HepG2 (cell line): Measurements from ENCODE around the gene CPA5. TPM values are rescaled to one million over a fixed set of nuclear protein-coding genes. Genes with fewer than 3 reads are reported as not detected.

Experiments
- ATAC-seq: fragments of 200-7000 bp; cut with Tn5 transposase; 3 replicates; pipeline ENCODE4 v1.9.1; 2020; ENCODE audit warnings: mild to moderate bottlenecking, moderate library complexity
- BruUV-seq: library from RNA; stranded (reverse); fragments of 400-500 nt; replicated peaks from 2 replicates; lab custom pipeline; 2021; lab: Mats Ljungman, UMichigan
- CTCF ChIA-PET: fragments of 300-600 bp; formaldehyde crosslinking; extraction: SDS; loops from one replicate; lab custom pipeline; 2021; ENCODE audit warnings: low total read pairs, inconsistent platforms, low intra/inter-chr PET ratio; lab: Yijun Ruan, JAX
- POLR2A ChIA-PET: fragments of 350-600 bp; sonication (Branson Sonifier 250); formaldehyde crosslinking; loops from one replicate; lab custom pipeline; 2020; ENCODE audit warnings: antibody characterized with exemption, inconsistent platforms; lab: Yijun Ruan, JAX
- DNase-seq: peaks from one replicate; pipeline ENCODE4 v3.0.0-alpha.2; 2015; ENCODE audit warnings: low spot score
- FAIRE-seq: peaks from 3 replicates; lab custom pipeline; 2011; peaks lifted over from hg19 to GRCh38; lab: Jason Lieb, UNC
- H2AFZ ChIP-seq: one replicate; pipeline ENCODE4 v1.6.1; 2011; ENCODE audit warnings: low read length, inconsistent platforms
- H3K27ac ChIP-seq: fragments of 300-600 bp; 3 replicates; pipeline ENCODE4 v1.8.0; 2011; ENCODE audit warnings: mixed run types, mild to moderate bottlenecking, mixed read lengths, low read length, inconsistent platforms; ENCODE audit not compliant: insufficient read depth; ENCODE audit errors: extremely low read length
- H3K27me3 ChIP-seq, 2 experiments: fragments of 200-600 bp in 1 of 2; 2 replicates in 1 of 2; 3 replicates in 1 of 2; pipeline versions ENCODE4 v1.6.0 to v1.8.0; 2011; ENCODE audit warnings: low read length in 2 of 2, mild to moderate bottlenecking in 2 of 2, moderate library complexity in 2 of 2, inconsistent platforms in 1 of 2; ENCODE audit not compliant: insufficient read depth in 2 of 2, control insufficient read depth in 1 of 2
- H3K36me3 ChIP-seq, 2 experiments: fragments of 200-600 bp in 1 of 2; replicated peaks in 1 of 2; 2 replicates in 1 of 2; 3 replicates in 1 of 2; pipeline versions ENCODE4 v1.5.1 to v1.8.0; 2011; ENCODE audit warnings: low read length in 2 of 2, inconsistent platforms in 1 of 2; ENCODE audit not compliant: insufficient read depth in 2 of 2, control insufficient read depth in 1 of 2
- H3K4me1 ChIP-seq: 2 replicates; pipeline ENCODE4 v1.5.1; 2012; ENCODE audit warnings: low read length, inconsistent platforms; ENCODE audit not compliant: insufficient read depth
- H3K4me2 ChIP-seq: 2 replicates; pipeline ENCODE4 v1.6.0; 2011; ENCODE audit warnings: low read depth, low read length, inconsistent platforms
- H3K4me3 ChIP-seq, 3 experiments: fragments of 200-600 bp in 1 of 3; sonication (generic), shearing (Covaris generic) in 1 of 3; replicated peaks in 1 of 3; 2 replicates each; pipeline ENCODE4 v1.5.1; 2011 to 2016; ENCODE audit warnings: low read length in 3 of 3, inconsistent platforms in 2 of 3, low read depth in 2 of 3, mild to moderate bottlenecking in 2 of 3, control low read depth in 1 of 3, mixed read lengths in 1 of 3; ENCODE audit not compliant: insufficient read depth in 1 of 3
- H3K79me2 ChIP-seq: one replicate; pipeline ENCODE4 v1.6.1; 2011; ENCODE audit warnings: low read length, inconsistent platforms; ENCODE audit not compliant: insufficient read depth
- H3K9ac ChIP-seq: 2 replicates; pipeline ENCODE4 v1.6.0; 2011; ENCODE audit warnings: mild to moderate bottlenecking, low read depth, low read length, inconsistent platforms; ENCODE audit not compliant: insufficient read depth
- H3K9me3 ChIP-seq: 2 replicates; pipeline ENCODE4 v1.5.1; 2012; ENCODE audit warnings: mild to moderate bottlenecking, low read length
- H4K20me1 ChIP-seq: 2 replicates; pipeline ENCODE4 v1.6.0; 2011; ENCODE audit warnings: inconsistent platforms, mild to moderate bottlenecking, low read length, moderate library complexity; ENCODE audit not compliant: insufficient read depth
- CEBPZ ChIP-seq: IDR thresholded peaks from 2 replicates; pipeline ENCODE4 v1.6.1; 2012; ENCODE audit warnings: low read length, improper control_type of control experiment
- FOXO4 ChIP-seq: sonication (generic); formaldehyde crosslinking; conservative IDR thresholded peaks from 2 replicates; pipeline ENCODE4 v1.8.1; 2023; ENCODE audit warnings: missing genetic modification reagents
- MYNN ChIP-seq: sonication (generic); formaldehyde crosslinking; IDR thresholded peaks from 2 replicates; pipeline ENCODE4 v1.4.0; 2020; ENCODE audit warnings: mild to moderate bottlenecking, low read depth, missing genetic modification reagents
- NFE2L2 ChIP-seq: fragments of 150-350 bp; IDR thresholded peaks from 2 replicates; pipeline ENCODE4 v1.6.1; 2014; ENCODE audit warnings: low read length
- NKX3-1 ChIP-seq: sonication (generic); formaldehyde crosslinking; IDR thresholded peaks from 2 replicates; pipeline ENCODE4 v1.5.0; 2020; ENCODE audit warnings: missing genetic modification reagents
- NPAS2 ChIP-seq: sonication (generic); formaldehyde crosslinking; IDR thresholded peaks from 2 replicates; pipeline ENCODE4 v1.8.0; 2022; ENCODE audit warnings: mild to moderate bottlenecking, missing genetic modification reagents, borderline replicate concordance
- POGK ChIP-seq: sonication (generic); formaldehyde crosslinking; conservative IDR thresholded peaks from 2 replicates; pipeline ENCODE4 v1.8.0; 2022; ENCODE audit warnings: mild to moderate bottlenecking, moderate library complexity, missing genetic modification reagents
- POGZ ChIP-seq: sonication (generic); formaldehyde crosslinking; IDR thresholded peaks from 2 replicates; pipeline ENCODE4 v1.4.0; 2020; ENCODE audit warnings: mild to moderate bottlenecking, missing genetic modification reagents
- RNF2 ChIP-seq: fragments of 450-650 bp; conservative IDR thresholded peaks from 2 replicates; pipeline ENCODE4 v1.6.1; 2016; ENCODE audit warnings: low read depth
- SATB2 ChIP-seq: sonication (generic); formaldehyde crosslinking; IDR thresholded peaks from 2 replicates; pipeline ENCODE4 v1.5.0; 2020; ENCODE audit warnings: missing genetic modification reagents
- SKI ChIP-seq: fragments of 450-650 bp; IDR thresholded peaks from one replicate; pipeline ENCODE4 v1.6.1; 2018; ENCODE audit warnings: mild to moderate bottlenecking; ENCODE audit not compliant: partially characterized antibody
- ZBTB46 ChIP-seq: sonication (generic); formaldehyde crosslinking; IDR thresholded peaks from 2 replicates; pipeline ENCODE4 v1.4.0; 2020; ENCODE audit warnings: mild to moderate bottlenecking, missing genetic modification reagents, borderline replicate concordance
- ZFYVE20 ChIP-seq: sonication (generic); formaldehyde crosslinking; IDR thresholded peaks from 2 replicates; pipeline ENCODE4 v1.8.0; 2023; ENCODE audit warnings: low read depth, mild to moderate bottlenecking, moderate library complexity, missing genetic modification reagents, borderline replicate concordance
- ZNF136 ChIP-seq: sonication (generic); formaldehyde crosslinking; IDR thresholded peaks from 2 replicates; pipeline ENCODE4 v1.8.1; 2022; ENCODE audit warnings: low read depth, mild to moderate bottlenecking, moderate library complexity, missing genetic modification reagents
- ZNF207 ChIP-seq: fragments of 450-650 bp; IDR thresholded peaks from 2 replicates; pipeline ENCODE4 v1.6.1; 2016; ENCODE audit warnings: antibody characterized with exemption, borderline replicate concordance
- ZNF749 ChIP-seq: sonication (generic); formaldehyde crosslinking; IDR thresholded peaks from 2 replicates; pipeline ENCODE4 v1.8.0; 2022; ENCODE audit warnings: mild to moderate bottlenecking, missing genetic modification reagents, moderate library complexity, borderline replicate concordance
- ZNF816 ChIP-seq: sonication (generic); formaldehyde crosslinking; IDR thresholded peaks from 2 replicates; pipeline ENCODE4 v1.8.0; 2022; ENCODE audit warnings: missing genetic modification reagents, mild to moderate bottlenecking, borderline replicate concordance
- ZSCAN12 ChIP-seq: sonication (generic); formaldehyde crosslinking; IDR thresholded peaks from 2 replicates; pipeline ENCODE4 v1.9.0; 2021; ENCODE audit warnings: mild to moderate bottlenecking, missing genetic modification reagents
- in situ Hi-C: cut with HindIII; loops from 2 replicates; pipeline ENCODE4 v1.10.0; 2017; ENCODE audit warnings: low pct_unique_long_range_greater_than_20kb; ENCODE audit not compliant: extremely low pct_ligation_motif_present
- intact Hi-C: fragments of 100-400 bp; cut with micrococcal nuclease; formaldehyde crosslinking; loops from one replicate; pipeline ENCODE4 v1.10.0; 2022; ENCODE audit not compliant: unreplicated experiment
- polyA plus RNA-seq, 8 experiments: library from polyadenylated mRNA; depleted of rRNA in 3 of 8; stranded (reverse) in 7 of 8; unstranded in 1 of 8; fragments of >200 nt; fragmentation: Illumina TruSeq in 4 of 8; extraction: Trizol in 4 of 8; gene quantifications; 2 replicates each; pipeline versions ENCODE4 v1.2.1 to v1.2.3, GENCODE V29; 2011 to 2016; ENCODE audit warnings: low read depth in 4 of 8, missing spikeins in 1 of 8, mixed read lengths in 1 of 8; ENCODE audit not compliant: insufficient read depth in 1 of 8
- total RNA-seq, 5 experiments: library from RNA; depleted of rRNA; stranded (reverse); fragments of >200 nt; fragmentation: Illumina TruSeq; extraction: Trizol; gene quantifications; 2 replicates each; pipeline ENCODE4 v1.2.3, GENCODE V29; 2016; ENCODE audit warnings: low read depth in 1 of 5

The CPA5 gene
- total and polyA plus RNA-seq, 2 of the 13 experiments (the other 11 are each of a cell fraction or from before 2014, with no cell fraction given) = 0.48 TPM; not detected in 1

GRCh38 chr7:130302649-130303048, 42.0 kb upstream of the CPA5 start:
- CTCF ChIA-PET = no interaction called here
- no peaks in the 10 kb centered on the region for H3K36me3 ChIP-seq

More at GRCh38 chr7:130302649-130303048, 42.0 kb upstream of the CPA5 start:
- DNase-seq = no peak
- peaks cover 7% of the 10 kb centered on the region for H3K4me1 ChIP-seq
- POLR2A ChIA-PET = no interaction called here
- in situ Hi-C loops = no loop called here
- H4K20me1 ChIP-seq = no peaks in the 10 kb centered on the region
- H3K9ac ChIP-seq = no peak overlapping the region
- H2AFZ ChIP-seq = no peak overlapping the region
- peaks cover 1 to 22% of the 10 kb centered on the region in 2 experiments; a peak in 2 of 5 replicates for H3K27me3 ChIP-seq
- no peak for FAIRE-seq
- no peaks in the 10 kb centered on the region for H3K79me2 ChIP-seq
- no peak for ATAC-seq
- no peaks in the 10 kb centered on the region for H3K9me3 ChIP-seq
- no peak overlapping the region for H3K27ac ChIP-seq
- TF ChIP-seq NPAS2 (CRISPR knock-in tag) = no peak
- no peak for TF ChIP-seq RNF2
- TF ChIP-seq ZSCAN12 (CRISPR knock-in tag) = no peak
- no peak for TF ChIP-seq POGK (CRISPR knock-in tag)
- no peak for TF ChIP-seq SKI
- TF ChIP-seq ZNF207 = no peak
- TF ChIP-seq ZNF136 (CRISPR knock-in tag) = no peak
- no peak for TF ChIP-seq ZFYVE20 (CRISPR knock-in tag)
- TF ChIP-seq CEBPZ = no peak
- TF ChIP-seq NKX3-1 (CRISPR knock-in tag) = no peak
- TF ChIP-seq ZNF749 (CRISPR knock-in tag) = no peak
- no peak for TF ChIP-seq MYNN (CRISPR knock-in tag)
- no peak for TF ChIP-seq ZBTB46 (CRISPR knock-in tag)
- no peak for TF ChIP-seq SATB2
- no peak for TF ChIP-seq FOXO4 (CRISPR knock-in tag)
- no peak for TF ChIP-seq ZNF816
- TF ChIP-seq POGZ = no peak
- no peak for TF ChIP-seq NFE2L2
- TF ChIP-seq, all 625 proteins: peak for 0
- no peak overlapping the region for H3K4me3 ChIP-seq
- H3K4me2 ChIP-seq = no peak overlapping the region
- intact Hi-C loops = no loop called here
- BruUV-seq = no TSS peak
